ENCODE data around the gene TMEM184B. TPM values are rescaled to one million over a fixed set of nuclear protein-coding genes. Genes with fewer than 3 reads are reported as not detected.

Gene TMEM184B
- total RNA-seq, 4 donors from 2014 or later, result 41.2 to 86.4 (median 48.6) TPM

DNA sequence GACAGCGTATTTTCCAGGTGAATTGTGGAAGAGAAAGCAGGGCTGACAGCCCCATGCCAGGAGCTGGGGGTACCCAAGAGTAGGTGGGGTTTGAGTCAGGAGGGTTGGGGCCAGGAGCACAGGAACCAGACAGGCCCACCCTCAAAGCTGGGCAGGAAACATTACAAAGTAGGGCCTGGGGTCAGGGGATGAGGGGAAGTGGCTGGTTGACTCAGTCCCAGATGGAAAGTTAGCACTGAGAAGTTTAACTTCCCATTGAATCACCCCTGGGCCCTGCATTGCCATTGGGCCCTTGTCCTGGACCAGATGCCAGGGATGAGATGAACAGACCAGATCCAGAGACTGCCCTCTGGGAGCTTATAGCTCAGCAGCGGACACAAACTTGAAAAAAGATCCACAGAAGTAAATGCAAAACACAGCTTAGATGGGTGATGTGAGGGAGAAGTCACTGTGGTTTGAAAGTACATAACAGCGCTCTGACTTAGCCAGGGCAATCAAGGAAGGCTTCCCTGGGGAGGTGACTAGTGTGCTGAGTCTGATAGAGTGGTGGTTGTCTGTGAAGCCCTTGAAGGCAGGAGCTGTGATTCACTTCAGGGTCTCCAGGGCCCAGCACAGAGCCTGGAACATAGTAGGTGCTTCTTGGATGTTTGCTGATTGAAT is 68.8 kb downstream of the TMEM184B start:
- TF ChIP-seq, protein P1, sequence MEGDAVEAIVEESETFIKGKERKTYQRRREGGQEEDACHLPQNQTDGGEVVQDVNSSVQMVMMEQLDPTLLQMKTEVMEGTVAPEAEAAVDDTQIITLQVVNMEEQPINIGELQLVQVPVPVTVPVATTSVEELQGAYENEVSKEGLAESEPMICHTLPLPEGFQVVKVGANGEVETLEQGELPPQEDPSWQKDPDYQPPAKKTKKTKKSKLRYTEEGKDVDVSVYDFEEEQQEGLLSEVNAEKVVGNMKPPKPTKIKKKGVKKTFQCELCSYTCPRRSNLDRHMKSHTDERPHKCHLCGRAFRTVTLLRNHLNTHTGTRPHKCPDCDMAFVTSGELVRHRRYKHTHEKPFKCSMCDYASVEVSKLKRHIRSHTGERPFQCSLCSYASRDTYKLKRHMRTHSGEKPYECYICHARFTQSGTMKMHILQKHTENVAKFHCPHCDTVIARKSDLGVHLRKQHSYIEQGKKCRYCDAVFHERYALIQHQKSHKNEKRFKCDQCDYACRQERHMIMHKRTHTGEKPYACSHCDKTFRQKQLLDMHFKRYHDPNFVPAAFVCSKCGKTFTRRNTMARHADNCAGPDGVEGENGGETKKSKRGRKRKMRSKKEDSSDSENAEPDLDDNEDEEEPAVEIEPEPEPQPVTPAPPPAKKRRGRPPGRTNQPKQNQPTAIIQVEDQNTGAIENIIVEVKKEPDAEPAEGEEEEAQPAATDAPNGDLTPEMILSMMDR (IDR thresholded peaks at IDR 0.05), result no peak
- DNase-seq (ENCODE audit: low spot score) (no peak), ATAC-seq (ENCODE audit: low FRiP score) (no peak)

DNA sequence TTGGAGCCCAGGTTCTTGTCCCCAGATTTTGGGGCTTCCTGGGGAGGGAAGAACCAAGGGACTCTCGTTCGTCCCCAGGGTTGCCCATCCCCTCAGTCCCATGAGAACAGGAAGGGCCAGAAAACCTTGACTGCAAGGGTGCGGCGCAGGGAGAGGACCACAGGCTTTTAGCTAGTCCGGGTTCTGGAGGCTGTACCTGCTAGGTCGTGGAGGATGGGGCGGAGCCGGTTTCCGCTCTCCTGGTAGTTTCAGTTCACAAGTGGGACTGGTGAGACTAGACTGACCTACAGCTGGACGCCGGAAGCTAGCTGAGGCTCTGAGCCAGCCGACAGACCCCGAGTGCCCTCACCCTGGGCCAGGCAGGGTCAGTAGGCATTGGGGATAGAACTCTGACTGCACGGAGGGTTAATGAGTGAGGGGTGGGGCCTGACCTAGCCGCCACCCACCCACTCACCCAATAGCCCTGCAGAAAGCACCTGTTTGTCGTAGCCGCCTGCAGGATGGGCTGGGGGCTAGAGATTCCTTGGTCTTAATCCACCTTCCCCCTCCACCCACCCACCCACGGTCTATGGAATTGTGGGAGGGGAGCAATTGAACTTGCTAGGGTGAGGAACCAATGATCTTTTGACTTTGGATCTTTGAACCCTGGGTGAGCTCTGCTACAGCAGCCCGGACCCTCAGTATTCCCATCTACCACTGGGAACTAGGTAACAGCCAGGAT is 69.6 kb downstream of the TMEM184B start:
- DNase-seq (ENCODE audit: low spot score) (no peak), ATAC-seq (ENCODE audit: low FRiP score) (no peak)
- TF ChIP-seq, protein P1 (IDR thresholded peaks at IDR 0.05), result no peak

DNA sequence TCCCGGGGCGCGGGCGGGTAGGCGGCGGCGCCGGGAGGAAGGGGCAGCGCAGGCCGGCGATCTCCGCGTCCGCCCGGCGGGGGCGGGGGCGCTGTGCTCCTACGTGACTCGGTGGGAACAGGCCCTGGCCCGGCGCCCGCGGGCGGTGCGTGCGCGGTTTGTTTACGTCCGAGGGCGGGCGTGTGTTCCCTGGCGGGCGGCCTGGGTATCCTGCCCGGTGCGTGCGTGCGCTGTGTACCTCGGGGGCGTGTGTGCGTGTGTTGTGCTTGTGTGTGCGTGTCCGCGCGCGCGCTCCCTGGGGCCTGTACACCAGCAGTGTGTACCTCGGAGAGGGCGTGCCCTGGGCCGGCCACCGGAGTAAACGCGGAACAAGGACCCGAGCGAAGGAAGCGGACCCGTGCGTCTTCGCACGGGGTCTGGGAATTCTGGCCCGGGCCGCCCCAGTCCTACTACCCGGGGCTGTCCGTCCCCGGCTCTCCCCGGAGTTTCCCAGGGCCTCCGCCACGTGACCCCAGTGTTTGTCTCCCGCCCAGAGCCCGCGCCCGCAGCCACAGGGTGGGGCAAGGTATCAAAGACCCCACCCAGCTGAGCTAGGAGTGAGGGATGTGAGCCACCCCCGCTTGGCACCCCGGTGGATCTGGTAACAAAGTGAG is 70.2 kb downstream of the TMEM184B start:
- DNase-seq (ENCODE audit: low spot score) (peak; percentile 76), ATAC-seq (ENCODE audit: low FRiP score) (peak; percentile 39)
- TF ChIP-seq, protein P1 (IDR thresholded peaks at IDR 0.05), result no peak

DNA sequence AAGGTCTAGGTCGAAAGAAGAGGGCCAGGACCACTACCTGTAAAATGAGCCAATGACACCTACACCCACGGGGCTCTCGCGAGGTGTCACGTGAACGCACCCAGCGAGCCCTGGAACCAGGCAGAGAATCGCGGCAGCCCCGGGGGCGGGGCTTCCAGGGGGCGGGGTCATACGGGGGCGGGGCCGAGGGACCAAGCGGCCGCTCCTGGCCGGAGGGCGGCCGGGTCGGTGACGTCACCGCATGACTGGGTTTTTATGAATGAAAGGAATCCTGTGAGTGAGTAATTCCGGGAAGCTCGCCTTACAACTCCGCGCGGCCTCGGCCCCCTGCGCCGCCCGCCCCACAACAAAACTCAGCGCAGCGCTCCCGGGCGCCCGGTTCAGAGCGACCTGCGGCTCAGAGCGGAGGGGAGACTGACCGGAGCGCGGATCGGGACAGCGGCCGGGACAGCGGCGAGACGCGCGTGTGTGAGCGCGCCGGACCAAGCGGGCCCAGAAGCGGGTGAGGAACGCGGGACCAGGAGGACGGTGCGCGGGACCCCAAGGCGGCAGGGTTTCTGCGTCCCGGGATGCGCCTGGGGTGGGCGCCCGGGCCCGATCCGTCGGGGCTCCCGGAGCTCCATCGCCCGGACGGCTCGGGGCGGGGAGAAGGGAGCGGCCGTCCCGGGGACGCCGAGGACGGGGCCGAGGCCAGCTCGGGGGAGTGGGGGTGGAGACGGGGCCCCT is 70.9 kb downstream of the TMEM184B start, which contains the start of gene MAFF:
TSS of gene MAFF (plus strand) at position 284 of the 726 bp plus-strand sequence. CDS start 11,860 bp downstream, outside the sequence.
- ATAC-seq (ENCODE audit: low FRiP score) (peak; percentile 70), DNase-seq (ENCODE audit: low spot score) (peak; percentile 91)
- TF ChIP-seq, protein P1 (IDR thresholded peaks at IDR 0.05), result no peak

DNA sequence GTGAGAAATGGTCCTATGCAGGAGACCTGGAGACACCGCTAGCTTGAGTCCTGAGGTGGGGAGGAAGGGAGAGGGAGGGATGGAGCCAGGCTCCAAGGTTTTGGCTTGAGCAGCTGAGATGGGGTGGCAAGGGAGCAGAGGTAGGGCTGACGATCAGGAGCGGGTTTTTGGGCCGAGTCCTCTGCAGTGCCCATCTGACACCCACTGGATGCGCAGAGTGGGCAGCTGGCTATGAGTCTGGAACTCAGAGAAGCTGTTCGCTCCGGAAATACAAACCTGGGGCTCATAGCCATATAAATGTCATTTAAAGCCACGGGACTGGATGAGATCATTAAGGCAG is 71.5 kb downstream of the TMEM184B start:
- TF ChIP-seq, protein P1 (IDR thresholded peaks at IDR 0.05), result no peak
- DNase-seq (ENCODE audit: low spot score) (no peak), ATAC-seq (ENCODE audit: low FRiP score) (no peak)

DNA sequence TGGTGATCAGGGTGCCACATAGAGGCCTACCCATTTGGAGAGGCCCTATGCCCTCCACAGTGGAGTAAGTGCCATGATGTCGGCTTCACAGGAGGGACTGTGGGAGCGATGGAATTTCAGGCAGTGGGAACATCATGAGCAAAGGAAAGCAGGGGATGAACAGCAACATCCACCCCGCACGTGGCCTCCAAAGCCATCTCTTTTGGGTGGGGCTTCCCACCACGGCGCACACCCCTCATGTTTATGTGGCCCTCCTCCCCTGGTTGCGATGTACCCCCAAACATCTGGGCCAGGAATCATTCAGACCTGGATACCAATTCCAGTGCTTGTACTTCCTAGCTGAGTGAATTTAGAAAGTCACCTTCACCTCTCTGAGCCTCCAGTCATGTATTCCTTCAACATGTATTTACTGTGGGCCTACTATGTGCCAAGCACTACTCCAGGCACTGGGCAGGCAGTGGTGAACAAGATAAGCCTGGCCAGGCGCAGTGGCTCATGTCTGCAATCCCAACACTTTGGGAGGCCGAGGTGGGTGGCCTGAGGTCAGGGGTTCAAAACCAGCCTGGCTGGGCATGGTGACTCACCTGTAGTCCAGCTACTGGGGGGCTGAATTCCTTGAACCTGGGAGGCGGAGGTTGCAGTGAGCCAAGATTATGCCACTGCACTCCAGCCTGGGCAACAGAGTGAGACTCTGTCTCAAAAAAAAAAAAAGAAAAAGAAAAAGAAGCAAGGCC is 72.8 kb downstream of the TMEM184B start:
- DNase-seq (ENCODE audit: low spot score) (no peak), ATAC-seq (ENCODE audit: low FRiP score) (no peak)
- TF ChIP-seq, protein P1 (IDR thresholded peaks at IDR 0.05), result no peak

All from omental fat pad (tissue), 4 donors.